ENCODE results near the gene GFOD1.

GFOD1 gene

DNA sequence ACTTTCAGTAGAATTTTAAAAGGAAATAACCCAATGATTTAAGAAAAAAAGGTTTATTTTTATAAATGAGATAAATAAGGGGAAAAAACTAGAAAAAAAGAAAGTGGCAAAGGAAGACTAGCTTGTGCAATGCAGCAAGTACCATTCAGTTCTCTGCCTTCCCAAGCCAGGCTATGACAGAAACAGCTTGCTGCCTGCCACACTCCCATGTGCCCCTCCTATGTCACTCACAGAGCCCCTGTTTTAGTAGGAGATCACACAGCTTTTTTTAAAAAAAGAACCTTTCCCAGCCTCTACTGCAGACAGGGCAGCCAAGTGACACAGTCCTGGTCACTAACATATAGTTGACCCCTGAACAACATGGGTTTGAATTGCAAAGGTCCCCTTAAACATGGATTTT, 172.6 kb downstream of the GFOD1 start:
- Histone ChIP-seq H3K27ac (ENCODE audit: low read depth, low read length) (no peak overlapping the region), H3K4me3 (ENCODE audit: low read depth in 1 of 5, low read length in 5 of 5) (no peak overlapping the region), H3K9me3 (ENCODE audit: control insufficient read depth in 5 of 5, low read length in 5 of 5) (no peaks in the 10 kb centered on the region), H3K27me3 (ENCODE audit: control insufficient read depth in 5 of 5, insufficient read depth in 4 of 5, low read length in 5 of 5) (no peaks in the 10 kb centered on the region), H3K36me3 (ENCODE audit: control insufficient read depth in 5 of 5, insufficient read depth in 5 of 5, low read length in 5 of 5) (peaks cover 38 to 68% (median 47%) of the 10 kb centered on the region in 5 donors), H3K9ac (ENCODE audit: low read length in 5 of 5) (no peak overlapping the region), H3K4me1 (ENCODE audit: control insufficient read depth in 5 of 5, insufficient read depth in 5 of 5, low read length in 5 of 5) (no peaks in the 10 kb centered on the region)

DNA sequence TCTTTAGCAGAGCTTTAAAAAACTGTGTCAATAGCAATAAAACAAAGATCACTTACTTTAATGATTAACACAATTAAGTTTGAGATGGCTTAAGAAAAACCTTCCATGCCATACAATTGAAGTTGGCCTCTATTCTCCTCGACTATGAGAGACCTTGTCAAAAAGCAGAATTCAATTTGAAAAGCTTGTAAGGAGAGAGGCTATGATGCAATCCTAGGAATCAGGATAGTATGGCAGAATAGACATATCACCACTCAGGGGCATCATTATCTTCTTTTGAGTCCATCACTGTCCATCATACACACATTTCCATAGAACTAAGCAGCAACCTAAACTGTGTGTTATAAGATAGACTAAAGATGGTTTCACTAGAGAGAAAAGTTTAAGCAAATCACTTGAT, 176.2 kb downstream of the GFOD1 start:
- Histone ChIP-seq H3K9me3 (ENCODE audit: control insufficient read depth in 5 of 5, low read length in 5 of 5) (no peaks in the 10 kb centered on the region), H3K4me1 (ENCODE audit: control insufficient read depth in 5 of 5, insufficient read depth in 5 of 5, low read length in 5 of 5) (no peaks in the 10 kb centered on the region), H3K4me3 (ENCODE audit: low read depth in 1 of 5, low read length in 5 of 5) (no peak overlapping the region), H3K9ac (ENCODE audit: low read length in 5 of 5) (no peak overlapping the region), H3K27me3 (ENCODE audit: control insufficient read depth in 5 of 5, insufficient read depth in 4 of 5, low read length in 5 of 5) (no peaks in the 10 kb centered on the region), H3K36me3 (ENCODE audit: control insufficient read depth in 5 of 5, insufficient read depth in 5 of 5, low read length in 5 of 5) (peaks cover 31 to 60% (median 40%) of the 10 kb centered on the region in 5 donors), H3K27ac (ENCODE audit: low read depth, low read length) (no peak overlapping the region)

DNA sequence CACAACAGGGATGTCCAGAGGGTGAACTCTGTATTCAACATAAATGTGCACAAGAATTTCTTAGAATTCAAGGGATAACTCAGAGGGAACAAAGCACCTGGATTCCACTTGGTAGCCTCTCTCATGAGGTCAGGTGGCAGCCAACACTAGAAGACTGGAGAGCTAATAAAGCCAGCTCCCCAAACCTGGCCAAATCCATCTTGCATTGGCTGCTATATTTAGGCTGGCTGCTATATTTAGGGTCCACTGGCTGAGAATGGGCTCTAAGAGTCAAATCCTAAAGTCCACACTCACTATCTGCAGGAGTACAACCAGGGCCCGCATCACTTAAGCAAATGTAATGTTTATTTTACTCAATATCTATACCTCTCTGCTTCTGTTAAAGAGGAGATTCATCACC, 179.1 kb downstream of the GFOD1 start:
- H3K36me3 ChIP-seq (ENCODE audit: control insufficient read depth in 5 of 5, insufficient read depth in 5 of 5, low read length in 5 of 5) = peaks cover 23 to 49% (median 37%) of the 10 kb centered on the region in 5 donors
- H3K9me3 ChIP-seq (ENCODE audit: control insufficient read depth in 5 of 5, low read length in 5 of 5) = no peaks in the 10 kb centered on the region
- H3K9ac ChIP-seq (ENCODE audit: low read length in 5 of 5) = no peak overlapping the region
- H3K27me3 ChIP-seq (ENCODE audit: control insufficient read depth in 5 of 5, insufficient read depth in 4 of 5, low read length in 5 of 5) = no peaks in the 10 kb centered on the region
- H3K4me1 ChIP-seq (ENCODE audit: control insufficient read depth in 5 of 5, insufficient read depth in 5 of 5, low read length in 5 of 5) = peaks cover 0 to 11% (median 6%) of the 10 kb centered on the region in 5 donors
- H3K27ac ChIP-seq (ENCODE audit: low read depth, low read length) = no peak overlapping the region
- H3K4me3 ChIP-seq (ENCODE audit: low read depth in 1 of 5, low read length in 5 of 5) = no peak overlapping the region

Measured in subcutaneous abdominal adipose tissue (tissue), 5 donors.